ENCODE measurements around the gene CCT4.
"Not testable (repeated sequence)": the region's sequence is repeated elsewhere in the genome, so short reads cannot be mapped to it uniquely, and the experiment has no call there.

CCT4 gene, protein sequence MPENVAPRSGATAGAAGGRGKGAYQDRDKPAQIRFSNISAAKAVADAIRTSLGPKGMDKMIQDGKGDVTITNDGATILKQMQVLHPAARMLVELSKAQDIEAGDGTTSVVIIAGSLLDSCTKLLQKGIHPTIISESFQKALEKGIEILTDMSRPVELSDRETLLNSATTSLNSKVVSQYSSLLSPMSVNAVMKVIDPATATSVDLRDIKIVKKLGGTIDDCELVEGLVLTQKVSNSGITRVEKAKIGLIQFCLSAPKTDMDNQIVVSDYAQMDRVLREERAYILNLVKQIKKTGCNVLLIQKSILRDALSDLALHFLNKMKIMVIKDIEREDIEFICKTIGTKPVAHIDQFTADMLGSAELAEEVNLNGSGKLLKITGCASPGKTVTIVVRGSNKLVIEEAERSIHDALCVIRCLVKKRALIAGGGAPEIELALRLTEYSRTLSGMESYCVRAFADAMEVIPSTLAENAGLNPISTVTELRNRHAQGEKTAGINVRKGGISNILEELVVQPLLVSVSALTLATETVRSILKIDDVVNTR

GRCh38 chr2:61888267-61889055 is at the start of gene CCT4:
TSS of gene CCT4 (minus strand) at chr2:61888656. CDS start at chr2:61888507, 149 bp downstream.
- peaks cover 21% of the 10 kb centered on the region for H3K4me1 ChIP-seq (ENCODE audit: control insufficient read depth, insufficient read depth, low read length)
- H3K27me3 ChIP-seq (ENCODE audit: control insufficient read depth, insufficient read depth, low read length), result no peaks in the 10 kb centered on the region
- H3K9me3 ChIP-seq (ENCODE audit: control insufficient read depth, low read length), result no peaks in the 10 kb centered on the region
- peak within 1 kb of the TSS; percentile 94 for H3K9ac ChIP-seq (ENCODE audit: low read length)
- peak within 1 kb of the TSS; percentile 78 for H3K4me3 ChIP-seq (ENCODE audit: low read length)
- H3K36me3 ChIP-seq (ENCODE audit: control insufficient read depth, insufficient read depth, low read length), result no peaks in the 10 kb centered on the region

GRCh38 chr2:61937886-61938285 is 49.4 kb upstream of the CCT4 start:
- no peaks in the 10 kb centered on the region for H3K9me3 ChIP-seq (ENCODE audit: control insufficient read depth, low read length)

DNA sequence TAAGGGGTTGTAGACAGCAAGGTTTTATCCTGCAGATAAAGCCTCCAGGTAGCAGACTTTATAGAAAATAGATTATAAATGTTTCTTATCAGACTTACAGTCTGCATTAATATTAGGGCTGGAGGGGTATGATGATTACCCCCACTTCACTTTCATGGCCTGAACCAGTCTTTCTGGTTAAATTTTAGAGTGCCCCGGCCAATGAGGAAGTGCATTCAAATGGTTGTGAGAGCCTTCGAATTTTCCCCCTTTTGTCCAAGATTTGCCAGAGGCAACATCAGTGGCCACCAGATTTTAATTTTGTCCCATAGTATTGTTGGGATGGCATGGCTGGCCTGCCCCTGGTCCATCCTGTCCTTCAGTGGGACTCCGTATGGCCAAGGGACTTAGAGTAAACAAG is 48.6 kb upstream of the CCT4 start:
- H3K4me1 ChIP-seq (ENCODE audit: control insufficient read depth, insufficient read depth, low read length), result no peaks in the 10 kb centered on the region
- H3K4me3 ChIP-seq (ENCODE audit: low read length), result no peak overlapping the region
- no peaks in the 10 kb centered on the region for H3K9me3 ChIP-seq (ENCODE audit: control insufficient read depth, low read length)
- H3K36me3 ChIP-seq (ENCODE audit: control insufficient read depth, insufficient read depth, low read length), result no peaks in the 10 kb centered on the region
- H3K9ac ChIP-seq (ENCODE audit: low read length), result no peak overlapping the region
- H3K27me3 ChIP-seq (ENCODE audit: control insufficient read depth, insufficient read depth, low read length), result no peaks in the 10 kb centered on the region

More at GRCh38 chr2:61937886-61938285, 49.4 kb upstream of the CCT4 start:
- Histone ChIP-seq H3K9ac (ENCODE audit: low read length) (no peak overlapping the region), H3K36me3 (ENCODE audit: control insufficient read depth, insufficient read depth, low read length) (no peaks in the 10 kb centered on the region), H3K4me1 (ENCODE audit: control insufficient read depth, insufficient read depth, low read length) (no peaks in the 10 kb centered on the region), H3K27me3 (ENCODE audit: control insufficient read depth, insufficient read depth, low read length) (no peaks in the 10 kb centered on the region), H3K4me3 (ENCODE audit: low read length) (no peak overlapping the region)

GRCh38 chr2:61928826-61929461 is 40.5 kb upstream of the CCT4 start:
- H3K4me1 ChIP-seq (ENCODE audit: control insufficient read depth, insufficient read depth, low read length), result no peaks in the 10 kb centered on the region
- H3K36me3 ChIP-seq (ENCODE audit: control insufficient read depth, insufficient read depth, low read length), result no peaks in the 10 kb centered on the region
- no peak overlapping the region for H3K4me3 ChIP-seq (ENCODE audit: low read length)
- no peaks in the 10 kb centered on the region for H3K9me3 ChIP-seq (ENCODE audit: control insufficient read depth, low read length)
- H3K9ac ChIP-seq (ENCODE audit: low read length), result no peak overlapping the region
- H3K27me3 ChIP-seq (ENCODE audit: control insufficient read depth, insufficient read depth, low read length), result no peaks in the 10 kb centered on the region

DNA sequence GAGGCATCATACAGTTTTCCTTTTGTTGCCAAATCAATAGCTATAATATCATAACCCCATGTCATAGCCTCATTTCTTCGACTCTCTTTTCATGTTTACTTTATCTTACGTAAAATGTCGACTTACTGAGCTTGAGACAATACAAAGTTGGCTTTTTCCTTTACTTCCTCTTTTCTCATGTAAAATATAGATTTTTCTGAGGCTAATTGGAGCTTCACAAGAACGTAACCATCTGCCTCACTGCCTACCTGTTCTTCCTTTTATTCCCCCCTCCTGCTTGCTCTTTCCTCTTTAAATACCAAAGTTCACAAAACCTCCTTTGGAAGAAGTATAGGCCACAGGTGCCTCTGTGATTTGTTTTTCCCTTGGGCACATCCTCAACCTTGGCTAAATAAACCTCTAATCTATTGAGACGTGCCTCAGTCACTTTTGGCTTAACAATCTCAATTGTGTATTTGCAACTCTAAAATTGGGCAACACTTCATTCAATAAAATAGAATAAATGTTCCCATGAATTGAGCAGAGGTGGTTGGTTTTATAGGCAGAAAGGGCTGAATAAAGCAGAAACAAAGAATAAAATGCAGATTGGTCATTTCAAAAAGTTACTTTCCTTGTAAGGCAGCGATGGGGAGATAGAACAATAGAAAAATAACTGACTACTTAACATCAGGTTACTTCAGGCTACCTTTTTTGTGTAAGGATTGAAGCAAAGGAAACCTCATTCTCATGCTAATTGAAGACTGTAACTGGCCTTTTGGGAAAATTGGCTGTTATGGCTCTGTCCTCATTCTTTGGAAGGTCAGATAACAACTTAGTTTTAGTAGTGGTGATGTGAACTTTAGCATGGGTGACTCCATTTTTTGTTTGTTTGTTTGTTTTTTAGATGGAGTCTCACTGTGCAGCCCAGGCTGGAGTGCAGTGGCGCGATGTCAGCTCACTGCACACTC is 38.3 kb upstream of the CCT4 start:
- H3K36me3 ChIP-seq (ENCODE audit: control insufficient read depth, insufficient read depth, low read length), result no peaks in the 10 kb centered on the region
- no peak overlapping the region for H3K9ac ChIP-seq (ENCODE audit: low read length)
- H3K9me3 ChIP-seq (ENCODE audit: control insufficient read depth, low read length), result no peaks in the 10 kb centered on the region
- H3K4me3 ChIP-seq (ENCODE audit: low read length), result no peak overlapping the region
- H3K27me3 ChIP-seq (ENCODE audit: control insufficient read depth, insufficient read depth, low read length), result no peaks in the 10 kb centered on the region
- no peaks in the 10 kb centered on the region for H3K4me1 ChIP-seq (ENCODE audit: control insufficient read depth, insufficient read depth, low read length)

GRCh38 chr2:61924895-61925663 is 36.6 kb upstream of the CCT4 start:
- Histone ChIP-seq H3K36me3 (ENCODE audit: control insufficient read depth, insufficient read depth, low read length) (no peaks in the 10 kb centered on the region), H3K27me3 (ENCODE audit: control insufficient read depth, insufficient read depth, low read length) (no peaks in the 10 kb centered on the region), H3K4me1 (ENCODE audit: control insufficient read depth, insufficient read depth, low read length) (no peaks in the 10 kb centered on the region)

GRCh38 chr2:61922714-61923113 is 34.3 kb upstream of the CCT4 start:
- no peak overlapping the region for H3K9ac ChIP-seq (ENCODE audit: low read length)
- H3K4me3 ChIP-seq (ENCODE audit: low read length), result no peak overlapping the region
- no peaks in the 10 kb centered on the region for H3K36me3 ChIP-seq (ENCODE audit: control insufficient read depth, insufficient read depth, low read length)
- no peaks in the 10 kb centered on the region for H3K27me3 ChIP-seq (ENCODE audit: control insufficient read depth, insufficient read depth, low read length)
- H3K9me3 ChIP-seq (ENCODE audit: control insufficient read depth, low read length), result no peaks in the 10 kb centered on the region
- H3K4me1 ChIP-seq (ENCODE audit: control insufficient read depth, insufficient read depth, low read length), result no peaks in the 10 kb centered on the region

More at GRCh38 chr2:61924895-61925663, 36.6 kb upstream of the CCT4 start:
- Histone ChIP-seq H3K4me3 (ENCODE audit: low read length) (no peak overlapping the region), H3K9ac (ENCODE audit: low read length) (no peak overlapping the region), H3K9me3 (ENCODE audit: control insufficient read depth, low read length) (no peaks in the 10 kb centered on the region)

- Histone ChIP-seq H3K4me1 (ENCODE audit: control insufficient read depth, insufficient read depth, low read length) (no peaks in the 10 kb centered on the region), H3K9me3 (ENCODE audit: control insufficient read depth, low read length) (no peaks in the 10 kb centered on the region), H3K36me3 (ENCODE audit: control insufficient read depth, insufficient read depth, low read length) (no peaks in the 10 kb centered on the region), H3K9ac (ENCODE audit: low read length) (no peak overlapping the region), H3K4me3 (ENCODE audit: low read length) (no peak overlapping the region), H3K27me3 (ENCODE audit: control insufficient read depth, insufficient read depth, low read length) (no peaks in the 10 kb centered on the region)
Observed at GRCh38 chr2:61920548-61920947, 32.1 kb upstream of the CCT4 start.

GRCh38 chr2:61914794-61915193 is 26.3 kb upstream of the CCT4 start:
- not testable (repeated sequence) for H3K27me3 ChIP-seq (ENCODE audit: control insufficient read depth, insufficient read depth, low read length); H3K9ac ChIP-seq (ENCODE audit: low read length); H3K9me3 ChIP-seq (ENCODE audit: control insufficient read depth, low read length); H3K4me3 ChIP-seq (ENCODE audit: low read length); H3K36me3 ChIP-seq (ENCODE audit: control insufficient read depth, insufficient read depth, low read length); H3K4me1 ChIP-seq (ENCODE audit: control insufficient read depth, insufficient read depth, low read length)

DNA sequence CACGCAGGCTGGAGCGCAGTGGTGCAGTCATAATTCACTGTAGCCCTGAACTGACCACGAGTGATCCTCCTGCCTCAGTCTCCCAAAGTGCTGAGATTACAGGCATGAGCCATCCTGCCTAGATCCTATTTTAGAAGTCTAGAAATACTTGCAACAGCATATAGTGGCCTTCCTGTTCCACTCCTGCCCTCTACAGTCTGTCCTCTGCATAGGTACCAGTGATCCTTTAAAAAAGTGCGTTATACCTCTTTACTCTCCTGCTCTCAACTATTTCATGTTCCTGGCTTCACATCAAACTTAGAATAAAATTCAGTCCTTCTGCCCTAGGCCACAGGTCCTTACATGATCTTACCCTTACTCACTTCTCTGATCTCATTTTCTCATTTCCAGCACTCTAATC is 23.1 kb upstream of the CCT4 start:
- Histone ChIP-seq H3K4me3 (ENCODE audit: low read length) (no peak overlapping the region), H3K36me3 (ENCODE audit: control insufficient read depth, insufficient read depth, low read length) (no peaks in the 10 kb centered on the region), H3K9me3 (ENCODE audit: control insufficient read depth, low read length) (no peaks in the 10 kb centered on the region), H3K4me1 (ENCODE audit: control insufficient read depth, insufficient read depth, low read length) (no peaks in the 10 kb centered on the region), H3K9ac (ENCODE audit: low read length) (no peak overlapping the region), H3K27me3 (ENCODE audit: control insufficient read depth, insufficient read depth, low read length) (no peaks in the 10 kb centered on the region)
